HEK293 (cell line): ENCODE results near the gene CHMP4A.

Source experiments
- AEBP2 ChIP-seq: fragments of 450-650 bp; formaldehyde crosslinking; IDR thresholded peaks from 2 replicates; pipeline ENCODE4 v1.5.1; 2016; ENCODE audit warnings: missing biosample characterization, missing genetic modification characterization, borderline replicate concordance
- BCL11A ChIP-seq: fragments of 450-650 bp; formaldehyde crosslinking; IDR thresholded peaks from 2 replicates; pipeline ENCODE4 v1.5.1; 2016; ENCODE audit warnings: low read depth, missing biosample characterization, missing genetic modification characterization
- ELK4 ChIP-seq: IDR thresholded peaks from 2 replicates; pipeline ENCODE4 v1.6.1; 2011; ENCODE audit warnings: mild to moderate bottlenecking, low read depth, low read length, borderline replicate concordance
- OSR2 ChIP-seq: fragments of 450-650 bp; formaldehyde crosslinking; IDR thresholded peaks from 2 replicates; pipeline ENCODE4 v1.5.1; 2016; ENCODE audit warnings: missing biosample characterization, missing genetic modification characterization
- PBX3 ChIP-seq: sonication (generic); formaldehyde crosslinking; IDR thresholded peaks from 2 replicates; pipeline ENCODE4 v1.8.1; 2022; ENCODE audit warnings: mild to moderate bottlenecking, moderate library complexity, missing genetic modification reagents
- PRDM4 ChIP-seq: fragments of 450-650 bp; formaldehyde crosslinking; IDR thresholded peaks from 2 replicates; pipeline ENCODE4 v1.5.1; 2017; ENCODE audit warnings: missing biosample characterization, missing genetic modification characterization
- ZBTB26 ChIP-seq: fragments of 450-650 bp; formaldehyde crosslinking; optimal IDR thresholded peaks from 2 replicates; pipeline ENCODE3; 2016; ENCODE audit warnings: missing biosample characterization, mild to moderate bottlenecking, missing genetic modification characterization
- ZBTB6 ChIP-seq: fragments of 450-650 bp; formaldehyde crosslinking; IDR thresholded peaks from 2 replicates; pipeline ENCODE4 v1.5.1; 2017; ENCODE audit warnings: missing biosample characterization, missing genetic modification characterization
- ZNF146 ChIP-seq: fragments of 450-650 bp; formaldehyde crosslinking; IDR thresholded peaks from 2 replicates; pipeline ENCODE4 v1.5.1; 2016; ENCODE audit warnings: missing biosample characterization, missing genetic modification characterization
- ZNF211 ChIP-seq: fragments of 450-650 bp; formaldehyde crosslinking; IDR thresholded peaks from 2 replicates; pipeline ENCODE4 v1.5.1; 2016; ENCODE audit warnings: low read depth, missing biosample characterization, missing genetic modification characterization
- ZNF26 ChIP-seq: fragments of 450-650 bp; formaldehyde crosslinking; IDR thresholded peaks from 2 replicates; pipeline ENCODE4 v1.5.1; 2016; ENCODE audit warnings: missing biosample characterization, missing genetic modification characterization
- ZNF324 ChIP-seq: fragments of 450-650 bp; formaldehyde crosslinking; IDR thresholded peaks from 2 replicates; pipeline ENCODE4 v1.5.1; 2016; ENCODE audit warnings: missing biosample characterization, missing genetic modification characterization
- ZNF341 ChIP-seq: fragments of 450-650 bp; formaldehyde crosslinking; IDR thresholded peaks from 2 replicates; pipeline ENCODE4; 2016; ENCODE audit warnings: low read depth, missing biosample characterization, missing genetic modification characterization
- ZNF518A ChIP-seq: fragments of 450-650 bp; formaldehyde crosslinking; conservative IDR thresholded peaks from 2 replicates; pipeline ENCODE4 v1.5.1; 2016; ENCODE audit warnings: low read depth, missing biosample characterization, missing genetic modification characterization
- ZNF580 ChIP-seq: fragments of 450-650 bp; formaldehyde crosslinking; IDR thresholded peaks from 2 replicates; pipeline ENCODE4 v1.5.1; 2016; ENCODE audit warnings: missing biosample characterization, missing genetic modification characterization
- ZNF610 ChIP-seq: fragments of 450-650 bp; formaldehyde crosslinking; IDR thresholded peaks from 2 replicates; pipeline ENCODE4 v1.5.1; 2016; ENCODE audit warnings: missing biosample characterization, missing genetic modification characterization, borderline replicate concordance
- ZNF660 ChIP-seq: fragments of 450-650 bp; IDR thresholded peaks from 2 replicates; pipeline ENCODE4 v1.5.1; 2018; ENCODE audit warnings: missing biosample characterization, mild to moderate bottlenecking, missing genetic modification characterization
- ZSCAN30 ChIP-seq: fragments of 450-650 bp; IDR thresholded peaks from 2 replicates; pipeline ENCODE4 v1.5.1; 2018; ENCODE audit warnings: missing biosample characterization, mild to moderate bottlenecking, missing genetic modification characterization, moderate library complexity
- ZSCAN5A ChIP-seq: fragments of 450-650 bp; formaldehyde crosslinking; IDR thresholded peaks from 2 replicates; pipeline ENCODE4 v1.5.1; 2016; ENCODE audit warnings: missing biosample characterization, missing genetic modification characterization

Gene CHMP4A

GRCh38 chr14:24188251-24189058 lies 24.8 kb downstream of the CHMP4A start, which contains the start of gene IPO4 (continued):
- TF ChIP-seq PBX3 (CRISPR knock-in tag), result peak; percentile 73; the same call in 1 of the 2 replicates
- TF ChIP-seq ZNF324 (tag by site-specific recombination), result peak; percentile 96
- peak; percentile 46 for TF ChIP-seq ZBTB26 (tag by site-specific recombination)
- TF ChIP-seq BCL11A (tag by site-specific recombination), result no peak
- peak; percentile 83; the same call in 1 of the 2 replicates for TF ChIP-seq ZNF610 (tag by site-specific recombination)
- TF ChIP-seq OSR2, result peak; percentile 99
- peak; percentile 87 for TF ChIP-seq ZSCAN30
- TF ChIP-seq ZNF26, result no peak
- no peak for TF ChIP-seq AEBP2 (tag by site-specific recombination)
- no peak; the same call in none of the 2 replicates for TF ChIP-seq ZNF580 (tag by site-specific recombination)
- TF ChIP-seq PRDM4 (tag by site-specific recombination), result no peak; the same call in 1 of the 2 replicates
- TF ChIP-seq ZSCAN5A (tag by site-specific recombination), result peak; percentile 89
- TF ChIP-seq ZNF211 (tag by site-specific recombination), result no peak
- TF ChIP-seq ZBTB6 (tag by site-specific recombination), result peak; percentile 91
- TF ChIP-seq ELK4, result no peak
- TF ChIP-seq ZNF341, result peak; percentile 86
- TF ChIP-seq ZNF146 (tag by site-specific recombination), result peak; percentile 88
- TF ChIP-seq ZNF518A (tag by site-specific recombination), result peak; percentile 93
- TF ChIP-seq ZNF660, result peak; percentile 98
